NB4 (cell line): Measurements from ENCODE around the gene PHYKPL.

Experiments
- MAX ChIP-seq: IDR thresholded peaks from 2 replicates; pipeline ENCODE4 v1.6.1; 2011; ENCODE audit warnings: low read depth, low read length
- POLR2A ChIP-seq: IDR thresholded peaks from 2 replicates; pipeline ENCODE4 v1.6.1; 2011; ENCODE audit warnings: mild to moderate bottlenecking; ENCODE audit not compliant: insufficient read length; ENCODE audit errors: extremely low read depth
- TF ChIP-seq, protein P1 (sequence below): IDR thresholded peaks from one replicate; pipeline ENCODE4 v1.5.1; 2012; ENCODE audit warnings: low read depth, low read length

DNA sequence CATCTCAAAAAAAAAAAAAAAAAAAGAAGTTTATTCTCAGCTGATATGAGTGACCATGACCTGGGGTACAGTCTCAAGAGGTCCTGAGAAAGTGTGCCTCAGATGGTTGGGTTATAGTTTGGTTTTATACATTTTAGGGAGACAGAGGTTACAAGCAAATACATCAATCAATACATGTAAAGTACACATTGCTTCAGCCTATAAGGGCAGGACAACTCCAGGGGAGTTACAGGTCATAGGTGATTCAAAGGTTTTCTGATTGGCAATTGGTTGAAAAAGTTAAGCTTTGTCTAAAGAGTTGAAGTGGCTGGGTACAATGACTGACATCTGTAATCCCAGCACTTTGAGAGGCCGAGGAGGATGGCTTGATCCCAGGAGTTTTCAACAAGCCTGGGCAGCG is 43.2 kb downstream of the PHYKPL start:
- TF ChIP-seq, protein P1, sequence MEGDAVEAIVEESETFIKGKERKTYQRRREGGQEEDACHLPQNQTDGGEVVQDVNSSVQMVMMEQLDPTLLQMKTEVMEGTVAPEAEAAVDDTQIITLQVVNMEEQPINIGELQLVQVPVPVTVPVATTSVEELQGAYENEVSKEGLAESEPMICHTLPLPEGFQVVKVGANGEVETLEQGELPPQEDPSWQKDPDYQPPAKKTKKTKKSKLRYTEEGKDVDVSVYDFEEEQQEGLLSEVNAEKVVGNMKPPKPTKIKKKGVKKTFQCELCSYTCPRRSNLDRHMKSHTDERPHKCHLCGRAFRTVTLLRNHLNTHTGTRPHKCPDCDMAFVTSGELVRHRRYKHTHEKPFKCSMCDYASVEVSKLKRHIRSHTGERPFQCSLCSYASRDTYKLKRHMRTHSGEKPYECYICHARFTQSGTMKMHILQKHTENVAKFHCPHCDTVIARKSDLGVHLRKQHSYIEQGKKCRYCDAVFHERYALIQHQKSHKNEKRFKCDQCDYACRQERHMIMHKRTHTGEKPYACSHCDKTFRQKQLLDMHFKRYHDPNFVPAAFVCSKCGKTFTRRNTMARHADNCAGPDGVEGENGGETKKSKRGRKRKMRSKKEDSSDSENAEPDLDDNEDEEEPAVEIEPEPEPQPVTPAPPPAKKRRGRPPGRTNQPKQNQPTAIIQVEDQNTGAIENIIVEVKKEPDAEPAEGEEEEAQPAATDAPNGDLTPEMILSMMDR, result no peak
- TF ChIP-seq MAX (no peak), POLR2A (no peak)
